Neural cell (in vitro differentiated cells): Measurements from ENCODE around the gene HIVEP3. TPM values are rescaled to one million over a fixed set of nuclear protein-coding genes. Genes with fewer than 3 reads are reported as not detected.

Experiments
- H2AFZ ChIP-seq: fragments of 200-600, 300-800 bp; sonication (generic), shearing (Covaris generic); 2 replicates; pipeline ENCODE4 v1.6.0; 2014; ENCODE audit warnings: low read depth, mild to moderate bottlenecking, antibody characterized with exemption, low read length, moderate library complexity
- H3F3A ChIP-seq: fragments of 200-600 bp; shearing (Covaris generic); 2 replicates; pipeline ENCODE4 v1.6.1; 2016; ENCODE audit warnings: mild to moderate bottlenecking, moderate library complexity, mixed read lengths, antibody characterized with exemption, low read length; ENCODE audit not compliant: insufficient read depth, poor library complexity, severe bottlenecking
- H3K27ac ChIP-seq: fragments of 200-600, 300-800 bp; sonication (generic), shearing (Covaris generic); 2 replicates; pipeline ENCODE4 v1.5.1; 2014; ENCODE audit warnings: mild to moderate bottlenecking, low read length, moderate library complexity
- H3K27me3 ChIP-seq: fragments of 300-800, 200-600 bp; sonication (generic), shearing (Covaris generic); 2 replicates; pipeline ENCODE4 v1.6.0; 2014; ENCODE audit warnings: mild to moderate bottlenecking, low read depth, low read length, moderate library complexity; ENCODE audit not compliant: insufficient read depth
- H3K36me3 ChIP-seq: fragments of 300-800, 200-600 bp; sonication (generic), shearing (Covaris generic); 2 replicates; pipeline ENCODE4 v1.5.1; 2014; ENCODE audit warnings: mild to moderate bottlenecking, antibody characterized with exemption, low read length, moderate library complexity; ENCODE audit not compliant: insufficient read depth
- H3K4me2 ChIP-seq: fragments of 300-800, 200-600 bp; sonication (generic), shearing (Covaris generic); 2 replicates; pipeline ENCODE4 v1.6.0; 2014; ENCODE audit warnings: mild to moderate bottlenecking, low read length
- H3K4me3 ChIP-seq: fragments of 300-800, 200-600 bp; sonication (generic), shearing (Covaris generic); 2 replicates; pipeline ENCODE4 v1.5.1; 2014; ENCODE audit warnings: mild to moderate bottlenecking, low read length, moderate library complexity
- H3K79me2 ChIP-seq: fragments of 200-600 bp; shearing (Covaris generic); replicated peaks from 2 replicates; pipeline ENCODE4 v1.6.0; 2014; ENCODE audit warnings: mild to moderate bottlenecking, low read length, moderate library complexity; ENCODE audit not compliant: insufficient read depth
- H3K9ac ChIP-seq: fragments of 300-800, 200-600 bp; sonication (generic), shearing (Covaris generic); 2 replicates; pipeline ENCODE4 v1.6.1; 2016; ENCODE audit warnings: mild to moderate bottlenecking, low read length, mixed read lengths
- H3K9me2 ChIP-seq: fragments of 200-600 bp; shearing (Covaris generic); 2 replicates; pipeline ENCODE4 v1.6.1; 2016; ENCODE audit warnings: mild to moderate bottlenecking, low read length, mixed read lengths; ENCODE audit not compliant: insufficient read depth
- H3K9me3 ChIP-seq: fragments of 200-600, 300-800 bp; sonication (generic), shearing (Covaris generic); 2 replicates; pipeline ENCODE4 v1.6.1; 2016; ENCODE audit warnings: mild to moderate bottlenecking, mixed run types, low read length, moderate library complexity, mixed read lengths
- H4K20me1 ChIP-seq: fragments of 200-600 bp; shearing (Covaris generic); 2 replicates; pipeline ENCODE4 v1.6.1; 2016; ENCODE audit warnings: mild to moderate bottlenecking, mixed run types; ENCODE audit not compliant: insufficient read depth
- EP300 ChIP-seq: fragments of 450-650 bp; conservative IDR thresholded peaks from 2 replicates; pipeline ENCODE4 v1.6.1; 2014; ENCODE audit warnings: antibody characterized with exemption, mild to moderate bottlenecking, moderate library complexity; ENCODE audit not compliant: poor library complexity, severe bottlenecking
- EZH2 ChIP-seq: fragments of 200-600, 300-800 bp; shearing (Covaris generic), sonication (generic); IDR thresholded peaks from 2 replicates; pipeline ENCODE4 v1.6.1; 2014; ENCODE audit warnings: antibody characterized with exemption, low read length, borderline replicate concordance, mild to moderate bottlenecking; ENCODE audit not compliant: insufficient read depth, poor library complexity, severe bottlenecking
- MXI1 ChIP-seq: fragments of 450-650 bp; conservative IDR thresholded peaks from 2 replicates; pipeline ENCODE4 v1.6.1; 2014; ENCODE audit warnings: antibody characterized with exemption, mild to moderate bottlenecking; ENCODE audit not compliant: poor library complexity, severe bottlenecking
- POLR2AphosphoS5 ChIP-seq: IDR thresholded peaks from 2 replicates; pipeline ENCODE4 v1.6.1; 2012
- RAD21 ChIP-seq: fragments of 450-650 bp; conservative IDR thresholded peaks from 2 replicates; pipeline ENCODE4 v1.6.1; 2014; ENCODE audit warnings: antibody characterized with exemption, mild to moderate bottlenecking, moderate library complexity
- SMC3 ChIP-seq: fragments of 450-650 bp; conservative IDR thresholded peaks from 2 replicates; pipeline ENCODE4 v1.6.1; 2014; ENCODE audit warnings: antibody characterized with exemption, mild to moderate bottlenecking, moderate library complexity; ENCODE audit not compliant: poor library complexity
- TAF1 ChIP-seq: IDR thresholded peaks from 2 replicates; pipeline ENCODE4 v1.6.1; 2012; ENCODE audit warnings: low read depth
- polyA plus RNA-seq: library from polyadenylated mRNA; depleted of rRNA; stranded (reverse); fragments of >200 nt; gene quantifications from 2 replicates; pipeline ENCODE4 v1.2.3, GENCODE V29; 2014
- TF ChIP-seq, protein P1 (sequence below): IDR thresholded peaks from 2 replicates; pipeline ENCODE4 v1.6.1; 2012; ENCODE audit warnings: borderline replicate concordance
- TF ChIP-seq, protein P2 (sequence below): fragments of 450-650 bp; IDR thresholded peaks from 2 replicates; pipeline ENCODE4 v1.5.1; 2014; ENCODE audit warnings: antibody characterized with exemption, mild to moderate bottlenecking, moderate library complexity; ENCODE audit not compliant: poor library complexity, severe bottlenecking

HIVEP3 gene
- polyA plus RNA-seq, 1 donor from 2014 or later: 2.6 TPM

DNA sequence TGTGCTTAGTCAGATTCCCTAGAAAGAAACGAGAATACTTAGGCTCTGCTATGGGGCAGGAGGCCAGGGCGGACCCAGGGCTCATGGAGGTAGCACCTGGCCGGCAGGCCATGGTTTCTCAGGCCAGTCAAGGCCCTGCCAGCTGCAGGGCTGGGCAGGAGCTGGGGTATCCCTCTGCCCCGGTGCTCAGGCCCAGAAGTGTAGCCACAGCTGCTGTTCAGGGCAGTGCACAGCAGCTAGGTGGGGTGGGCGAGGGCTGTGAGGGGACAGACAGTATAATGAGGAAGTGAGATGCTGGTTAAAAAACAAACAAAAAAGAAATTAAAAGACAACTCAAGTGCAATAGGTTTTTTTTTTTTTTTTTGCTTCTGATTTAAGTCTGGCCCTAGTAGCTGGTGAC lies 400.3 kb downstream of the HIVEP3 start:
- H3K9ac ChIP-seq: no peak overlapping the region
- H2AFZ ChIP-seq: no peak overlapping the region
- no peak overlapping the region for H3K4me2 ChIP-seq
- H3K27me3 ChIP-seq: no peaks in the 10 kb centered on the region
- H3F3A ChIP-seq: no peaks in the 10 kb centered on the region
- TF ChIP-seq EZH2 (no peak), POLR2AphosphoS5 (no peak), MXI1 (no peak), RAD21 (no peak), SMC3 (no peak), TAF1 (no peak), EP300 (no peak)
- TF ChIP-seq, protein P1, sequence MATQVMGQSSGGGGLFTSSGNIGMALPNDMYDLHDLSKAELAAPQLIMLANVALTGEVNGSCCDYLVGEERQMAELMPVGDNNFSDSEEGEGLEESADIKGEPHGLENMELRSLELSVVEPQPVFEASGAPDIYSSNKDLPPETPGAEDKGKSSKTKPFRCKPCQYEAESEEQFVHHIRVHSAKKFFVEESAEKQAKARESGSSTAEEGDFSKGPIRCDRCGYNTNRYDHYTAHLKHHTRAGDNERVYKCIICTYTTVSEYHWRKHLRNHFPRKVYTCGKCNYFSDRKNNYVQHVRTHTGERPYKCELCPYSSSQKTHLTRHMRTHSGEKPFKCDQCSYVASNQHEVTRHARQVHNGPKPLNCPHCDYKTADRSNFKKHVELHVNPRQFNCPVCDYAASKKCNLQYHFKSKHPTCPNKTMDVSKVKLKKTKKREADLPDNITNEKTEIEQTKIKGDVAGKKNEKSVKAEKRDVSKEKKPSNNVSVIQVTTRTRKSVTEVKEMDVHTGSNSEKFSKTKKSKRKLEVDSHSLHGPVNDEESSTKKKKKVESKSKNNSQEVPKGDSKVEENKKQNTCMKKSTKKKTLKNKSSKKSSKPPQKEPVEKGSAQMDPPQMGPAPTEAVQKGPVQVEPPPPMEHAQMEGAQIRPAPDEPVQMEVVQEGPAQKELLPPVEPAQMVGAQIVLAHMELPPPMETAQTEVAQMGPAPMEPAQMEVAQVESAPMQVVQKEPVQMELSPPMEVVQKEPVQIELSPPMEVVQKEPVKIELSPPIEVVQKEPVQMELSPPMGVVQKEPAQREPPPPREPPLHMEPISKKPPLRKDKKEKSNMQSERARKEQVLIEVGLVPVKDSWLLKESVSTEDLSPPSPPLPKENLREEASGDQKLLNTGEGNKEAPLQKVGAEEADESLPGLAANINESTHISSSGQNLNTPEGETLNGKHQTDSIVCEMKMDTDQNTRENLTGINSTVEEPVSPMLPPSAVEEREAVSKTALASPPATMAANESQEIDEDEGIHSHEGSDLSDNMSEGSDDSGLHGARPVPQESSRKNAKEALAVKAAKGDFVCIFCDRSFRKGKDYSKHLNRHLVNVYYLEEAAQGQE: no peak
- TF ChIP-seq, protein P2, sequence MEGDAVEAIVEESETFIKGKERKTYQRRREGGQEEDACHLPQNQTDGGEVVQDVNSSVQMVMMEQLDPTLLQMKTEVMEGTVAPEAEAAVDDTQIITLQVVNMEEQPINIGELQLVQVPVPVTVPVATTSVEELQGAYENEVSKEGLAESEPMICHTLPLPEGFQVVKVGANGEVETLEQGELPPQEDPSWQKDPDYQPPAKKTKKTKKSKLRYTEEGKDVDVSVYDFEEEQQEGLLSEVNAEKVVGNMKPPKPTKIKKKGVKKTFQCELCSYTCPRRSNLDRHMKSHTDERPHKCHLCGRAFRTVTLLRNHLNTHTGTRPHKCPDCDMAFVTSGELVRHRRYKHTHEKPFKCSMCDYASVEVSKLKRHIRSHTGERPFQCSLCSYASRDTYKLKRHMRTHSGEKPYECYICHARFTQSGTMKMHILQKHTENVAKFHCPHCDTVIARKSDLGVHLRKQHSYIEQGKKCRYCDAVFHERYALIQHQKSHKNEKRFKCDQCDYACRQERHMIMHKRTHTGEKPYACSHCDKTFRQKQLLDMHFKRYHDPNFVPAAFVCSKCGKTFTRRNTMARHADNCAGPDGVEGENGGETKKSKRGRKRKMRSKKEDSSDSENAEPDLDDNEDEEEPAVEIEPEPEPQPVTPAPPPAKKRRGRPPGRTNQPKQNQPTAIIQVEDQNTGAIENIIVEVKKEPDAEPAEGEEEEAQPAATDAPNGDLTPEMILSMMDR: no peak
- H4K20me1 ChIP-seq: no peaks in the 10 kb centered on the region
- H3K4me3 ChIP-seq: no peak overlapping the region
- no peak overlapping the region for H3K27ac ChIP-seq
- H3K9me2 ChIP-seq: no peaks in the 10 kb centered on the region
- H3K79me2 ChIP-seq: no peaks in the 10 kb centered on the region
- no peaks in the 10 kb centered on the region for H3K36me3 ChIP-seq
- no peaks in the 10 kb centered on the region for H3K9me3 ChIP-seq

DNA sequence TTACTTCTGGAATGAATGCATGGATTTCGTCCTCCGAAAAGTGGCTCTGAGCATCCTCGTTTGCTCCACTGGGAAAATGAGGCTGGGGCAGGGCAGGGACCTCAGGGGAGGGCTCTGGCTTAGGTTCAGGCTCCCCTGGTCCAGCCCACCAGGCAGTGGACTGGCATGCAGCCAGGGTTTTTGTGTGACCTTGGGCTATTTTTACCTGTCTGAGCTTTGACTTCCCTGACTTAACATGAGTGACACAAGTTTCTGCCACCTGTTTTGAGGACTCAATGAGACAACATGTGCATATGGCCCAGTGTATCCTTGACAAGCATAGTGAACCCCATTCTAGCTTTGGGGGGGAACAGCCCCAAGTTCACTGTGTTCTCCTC lies 401.7 kb downstream of the HIVEP3 start:
- Histone ChIP-seq H3K9me2 (no peaks in the 10 kb centered on the region), H3K4me2 (no peak overlapping the region), H3K9me3 (no peaks in the 10 kb centered on the region), H4K20me1 (no peaks in the 10 kb centered on the region), H3K36me3 (no peaks in the 10 kb centered on the region), H3K9ac (no peak overlapping the region), H2AFZ (no peak overlapping the region), H3F3A (no peaks in the 10 kb centered on the region), H3K79me2 (no peaks in the 10 kb centered on the region), H3K4me3 (no peak overlapping the region), H3K27me3 (no peaks in the 10 kb centered on the region), H3K27ac (no peak overlapping the region)
- TF ChIP-seq, protein P2: no peak
- no peak for TF ChIP-seq POLR2AphosphoS5
- no peak for TF ChIP-seq EP300
- TF ChIP-seq TAF1: no peak
- TF ChIP-seq MXI1: no peak
- TF ChIP-seq, protein P1: no peak
- no peak for TF ChIP-seq EZH2
- no peak for TF ChIP-seq SMC3
- TF ChIP-seq RAD21: no peak
